Measurements from ENCODE around the gene YBX2. TPM values are rescaled to one million over a fixed set of nuclear protein-coding genes. Genes with fewer than 3 reads are reported as not detected.

Gene YBX2
- polyA plus RNA-seq, 1 donor (not counting 4 experiments of a cell fraction or from before 2014, with no cell fraction given): 0.05 TPM

DNA sequence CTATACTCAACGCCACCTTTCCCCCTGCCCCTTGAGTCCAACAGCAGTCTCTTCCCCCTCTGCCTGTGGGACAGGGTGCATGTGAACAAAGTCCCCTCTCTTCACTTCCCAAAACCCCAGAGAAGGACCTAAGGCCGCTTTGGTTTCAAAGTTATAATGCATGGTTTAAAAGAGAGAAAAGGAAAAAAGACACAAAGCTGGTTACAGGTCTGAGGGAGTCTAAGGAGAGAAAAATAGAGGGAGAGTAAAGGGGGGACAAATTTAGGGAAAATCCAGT, 51.0 kb downstream of the YBX2 start:
- peak overlapping the region; percentile 96 for H3K9ac ChIP-seq (ENCODE audit: control insufficient read depth, extremely low read depth, insufficient read depth, low read length)
- dilution Hi-C loops (cut with MboI; ENCODE audit: extremely low pct_ligation_motif_present, low sequenced_read_pairs): no loop called here
- H3K27me3 ChIP-seq (ENCODE audit: control insufficient read depth, extremely low read depth, insufficient read depth, low read length): no peaks in the 10 kb centered on the region
- H3K9me3 ChIP-seq (ENCODE audit: control insufficient read depth, low read depth, low read length): no peaks in the 10 kb centered on the region
- H3K79me2 ChIP-seq (ENCODE audit: control insufficient read depth, insufficient read depth, low read length): peaks cover 39% of the 10 kb centered on the region
- peaks cover 20% of the 10 kb centered on the region for H3K4me1 ChIP-seq (ENCODE audit: control insufficient read depth, extremely low read depth, insufficient read depth, low read length)
- H3K9me1 ChIP-seq (ENCODE audit: control insufficient read depth, extremely low read depth, insufficient read depth, low read length): no peaks in the 10 kb centered on the region
- no peaks in the 10 kb centered on the region for H4K20me1 ChIP-seq (ENCODE audit: control insufficient read depth, extremely low read depth, insufficient read depth, low read length)
- H3K36me3 ChIP-seq (ENCODE audit: control insufficient read depth in 2 of 2, extremely low read depth in 1 of 2, insufficient read depth in 2 of 2, low read length in 2 of 2): peaks cover 19 to 25% of the 10 kb centered on the region in 2 experiments
- no peak for FAIRE-seq
- peak overlapping the region; percentile 99 for H3K27ac ChIP-seq (ENCODE audit: control insufficient read depth, insufficient read depth, low read length)
- TF ChIP-seq, protein P1, sequence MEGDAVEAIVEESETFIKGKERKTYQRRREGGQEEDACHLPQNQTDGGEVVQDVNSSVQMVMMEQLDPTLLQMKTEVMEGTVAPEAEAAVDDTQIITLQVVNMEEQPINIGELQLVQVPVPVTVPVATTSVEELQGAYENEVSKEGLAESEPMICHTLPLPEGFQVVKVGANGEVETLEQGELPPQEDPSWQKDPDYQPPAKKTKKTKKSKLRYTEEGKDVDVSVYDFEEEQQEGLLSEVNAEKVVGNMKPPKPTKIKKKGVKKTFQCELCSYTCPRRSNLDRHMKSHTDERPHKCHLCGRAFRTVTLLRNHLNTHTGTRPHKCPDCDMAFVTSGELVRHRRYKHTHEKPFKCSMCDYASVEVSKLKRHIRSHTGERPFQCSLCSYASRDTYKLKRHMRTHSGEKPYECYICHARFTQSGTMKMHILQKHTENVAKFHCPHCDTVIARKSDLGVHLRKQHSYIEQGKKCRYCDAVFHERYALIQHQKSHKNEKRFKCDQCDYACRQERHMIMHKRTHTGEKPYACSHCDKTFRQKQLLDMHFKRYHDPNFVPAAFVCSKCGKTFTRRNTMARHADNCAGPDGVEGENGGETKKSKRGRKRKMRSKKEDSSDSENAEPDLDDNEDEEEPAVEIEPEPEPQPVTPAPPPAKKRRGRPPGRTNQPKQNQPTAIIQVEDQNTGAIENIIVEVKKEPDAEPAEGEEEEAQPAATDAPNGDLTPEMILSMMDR (optimal IDR thresholded peaks at IDR 0.05 in 1 of 3, IDR thresholded peaks at IDR 0.05 in 1 of 3, conservative IDR thresholded peaks at IDR 0.05 in 1 of 3; ENCODE audit: extremely low read depth in 1 of 3, insufficient read depth in 2 of 3, low read length in 3 of 3): no peak
- TF ChIP-seq EZH2 (IDR thresholded peaks at IDR 0.05; ENCODE audit: low read length): no peak
- no peak for DNase-seq (ENCODE audit: low read depth, low spot score)
- peak overlapping the region; percentile 68 to 90 (median 69) for H3K4me3 ChIP-seq (ENCODE audit: control insufficient read depth in 2 of 3, extremely low read depth in 1 of 3, insufficient read depth in 2 of 3, low read depth in 1 of 3, low read length in 3 of 3)
- peak overlapping the region; percentile 95 for H3K4me2 ChIP-seq (ENCODE audit: control insufficient read depth, extremely low read depth, insufficient read depth, low read depth, low read length)
- no peak overlapping the region for H2AFZ ChIP-seq (ENCODE audit: control insufficient read depth, low read length)

GRCh38 chr17:7242717-7243452, 51.6 kb downstream of the YBX2 start:
- DNase-seq (ENCODE audit: low read depth, low spot score): no peak
- H3K4me2 ChIP-seq (ENCODE audit: control insufficient read depth, extremely low read depth, insufficient read depth, low read depth, low read length): peak overlapping the region; percentile 95
- TF ChIP-seq, protein P1 (optimal IDR thresholded peaks at IDR 0.05 in 1 of 3, IDR thresholded peaks at IDR 0.05 in 1 of 3, conservative IDR thresholded peaks at IDR 0.05 in 1 of 3; ENCODE audit: extremely low read depth in 1 of 3, insufficient read depth in 2 of 3, low read length in 3 of 3): peak in 1 of 3 experiments; percentile 0
- TF ChIP-seq EZH2 (IDR thresholded peaks at IDR 0.05; ENCODE audit: low read length): no peak
- no peaks in the 10 kb centered on the region for H3K9me3 ChIP-seq (ENCODE audit: control insufficient read depth, low read depth, low read length)
- H3K4me1 ChIP-seq (ENCODE audit: control insufficient read depth, extremely low read depth, insufficient read depth, low read length): peaks cover 20% of the 10 kb centered on the region
- H3K79me2 ChIP-seq (ENCODE audit: control insufficient read depth, insufficient read depth, low read length): peaks cover 34% of the 10 kb centered on the region
- H4K20me1 ChIP-seq (ENCODE audit: control insufficient read depth, extremely low read depth, insufficient read depth, low read length): no peaks in the 10 kb centered on the region
- H3K36me3 ChIP-seq (ENCODE audit: control insufficient read depth in 2 of 2, extremely low read depth in 1 of 2, insufficient read depth in 2 of 2, low read length in 2 of 2): peaks cover 19 to 25% of the 10 kb centered on the region in 2 experiments
- peak overlapping the region; percentile 96 for H3K9ac ChIP-seq (ENCODE audit: control insufficient read depth, extremely low read depth, insufficient read depth, low read length)
- peak; percentile 80 for FAIRE-seq
- dilution Hi-C loops (cut with MboI; ENCODE audit: extremely low pct_ligation_motif_present, low sequenced_read_pairs): no loop called here
- H3K27ac ChIP-seq (ENCODE audit: control insufficient read depth, insufficient read depth, low read length): peak overlapping the region; percentile 99
- no peaks in the 10 kb centered on the region for H3K27me3 ChIP-seq (ENCODE audit: control insufficient read depth, extremely low read depth, insufficient read depth, low read length)
- H3K4me3 ChIP-seq (ENCODE audit: control insufficient read depth in 2 of 3, extremely low read depth in 1 of 3, insufficient read depth in 2 of 3, low read depth in 1 of 3, low read length in 3 of 3): peak overlapping the region; percentile 68 to 90 (median 69)
- H2AFZ ChIP-seq (ENCODE audit: control insufficient read depth, low read length): peak overlapping the region; percentile 72
- no peaks in the 10 kb centered on the region for H3K9me1 ChIP-seq (ENCODE audit: control insufficient read depth, extremely low read depth, insufficient read depth, low read length)
